ENCODE results near the gene TSPAN9.
A peak's percentile ranks its signal among the peaks of the same experiment; 100 is the strongest.

The TSPAN9 gene

GRCh38 chr12:3161861-3162260 lies 84.7 kb downstream of the TSPAN9 start:
- no peak overlapping the region for H3K4me3 ChIP-seq (ENCODE audit: low read depth, low read length)
- TF ChIP-seq CTCF (IDR thresholded peaks at IDR 0.05; ENCODE audit: low read depth, low read length) (no peak), MAX (IDR thresholded peaks at IDR 0.05; ENCODE audit: low read depth, low read length) (no peak), MYC (IDR thresholded peaks at IDR 0.05; ENCODE audit: low read depth, low read length) (no peak), POLR2A (IDR thresholded peaks at IDR 0.05; ENCODE audit: extremely low read depth, insufficient read length) (no peak)
- DNase-seq (ENCODE audit: low read depth) = no peak

GRCh38 chr12:3164454-3165077 lies 87.4 kb downstream of the TSPAN9 start:
- no peak for DNase-seq (ENCODE audit: low read depth)
- H3K4me3 ChIP-seq (ENCODE audit: low read depth, low read length) = no peak overlapping the region
- no peak for TF ChIP-seq POLR2A (IDR thresholded peaks at IDR 0.05; ENCODE audit: extremely low read depth, insufficient read length)
- no peak for TF ChIP-seq MYC (IDR thresholded peaks at IDR 0.05; ENCODE audit: low read depth, low read length)
- TF ChIP-seq CTCF (IDR thresholded peaks at IDR 0.05; ENCODE audit: low read depth, low read length) = no peak
- TF ChIP-seq MAX (IDR thresholded peaks at IDR 0.05; ENCODE audit: low read depth, low read length) = no peak

- TF ChIP-seq MAX (IDR thresholded peaks at IDR 0.05; ENCODE audit: low read depth, low read length) (no peak), MYC (IDR thresholded peaks at IDR 0.05; ENCODE audit: low read depth, low read length) (no peak)
- H3K4me3 ChIP-seq (ENCODE audit: low read depth, low read length) = no peak overlapping the region
- DNase-seq (ENCODE audit: low read depth) = no peak
These were observed 88.2 kb downstream of the TSPAN9 start for GRCh38 chr12:3165078-3165980.

GRCh38 chr12:3167636-3168035 lies 90.5 kb downstream of the TSPAN9 start:
- DNase-seq (ENCODE audit: low read depth) = no peak
- H3K4me3 ChIP-seq (ENCODE audit: low read depth, low read length) = no peak overlapping the region
- no peak for TF ChIP-seq POLR2A (IDR thresholded peaks at IDR 0.05; ENCODE audit: extremely low read depth, insufficient read length)
- TF ChIP-seq MYC (IDR thresholded peaks at IDR 0.05; ENCODE audit: low read depth, low read length) = no peak
- TF ChIP-seq MAX (IDR thresholded peaks at IDR 0.05; ENCODE audit: low read depth, low read length) = no peak
- TF ChIP-seq CTCF (IDR thresholded peaks at IDR 0.05; ENCODE audit: low read depth, low read length) = no peak

- TF ChIP-seq CTCF (IDR thresholded peaks at IDR 0.05; ENCODE audit: low read depth, low read length) (no peak), MYC (IDR thresholded peaks at IDR 0.05; ENCODE audit: low read depth, low read length) (no peak), POLR2A (IDR thresholded peaks at IDR 0.05; ENCODE audit: extremely low read depth, insufficient read length) (no peak), MAX (IDR thresholded peaks at IDR 0.05; ENCODE audit: low read depth, low read length) (no peak)
- no peak overlapping the region for H3K4me3 ChIP-seq (ENCODE audit: low read depth, low read length)
- DNase-seq (ENCODE audit: low read depth) = peak; percentile 29
These were observed 91.3 kb downstream of the TSPAN9 start for GRCh38 chr12:3168223-3169221.

Data from NB4 (cell line).